DOHH2 (cell line): ENCODE results near the gene TARS1.

ENCODE experiments used
- CTCF ChIP-seq: fragments of 200-600 bp; sonication (generic); IDR thresholded peaks from one replicate; pipeline ENCODE4 v1.5.1; 2014; ENCODE audit warnings: antibody characterized with exemption, mild to moderate bottlenecking, low read depth, low read length; ENCODE audit not compliant: poor library complexity, severe bottlenecking
- EZH2phosphoT487 ChIP-seq: fragments of 200-600 bp; sonication (generic); IDR thresholded peaks from 2 replicates; pipeline ENCODE4 v1.6.1; 2017; ENCODE audit warnings: borderline replicate concordance, mild to moderate bottlenecking, antibody characterized with exemption, low read length, moderate library complexity, mixed read lengths

- TF ChIP-seq CTCF (no peak), EZH2phosphoT487 (no peak)
Measured at GRCh38 chr5:33482335-33482734, 41.6 kb downstream of the TARS1 start.
